Lower lobe of right lung (tissue), 2 donors: Measurements from ENCODE around the gene TMEM117. TPM values are rescaled to one million over a fixed set of nuclear protein-coding genes. Genes with fewer than 3 reads are reported as not detected.

Experiments used
- ATAC-seq, 2 donors: fragments of 200-7000 bp; cut with Tn5 transposase; one replicate each; pipeline ENCODE4 v1.9.1; 2020 to 2022; ENCODE audit warnings: mild to moderate bottlenecking in 2 of 2, moderate library complexity in 2 of 2
- DNase-seq: peaks from one replicate; pipeline ENCODE4 v3.0.0-alpha.2; 2020
- H3K27ac ChIP-seq: fragments of 200-600 bp; one replicate; pipeline ENCODE4 v1.8.0; 2022
- H3K27me3 ChIP-seq: fragments of 200-600 bp; one replicate; pipeline ENCODE4 v1.8.0; 2022; ENCODE audit warnings: low read depth
- H3K36me3 ChIP-seq: fragments of 200-600 bp; one replicate; pipeline ENCODE4 v1.8.0; 2022; ENCODE audit warnings: mild to moderate bottlenecking
- H3K4me1 ChIP-seq: fragments of 200-600 bp; one replicate; pipeline ENCODE4 v1.8.0; 2022
- H3K4me3 ChIP-seq: fragments of 200-600 bp; one replicate; pipeline ENCODE4 v1.8.0; 2022; ENCODE audit warnings: mild to moderate bottlenecking
- H3K9me3 ChIP-seq: fragments of 200-600 bp; one replicate; pipeline ENCODE4 v1.8.0; 2022
- intact Hi-C: fragments of 100-400 bp; cut with DNase I; formaldehyde crosslinking; loops from one replicate; pipeline ENCODE4 v1.11.0; 2022
- total RNA-seq: library from RNA; stranded (reverse); fragmentation: NEBNext Ultra II Directional; extraction: Animal tissue kit (Norgen Biotek cat#: 25700); gene quantifications from one replicate; pipeline ENCODE4 v1.2.1, GENCODE V29; 2021
- TF ChIP-seq, protein P1 (sequence below): fragments of 200-600 bp; IDR thresholded peaks from one replicate; pipeline ENCODE4 v1.8.0; 2022; ENCODE audit warnings: antibody characterized with exemption, mild to moderate bottlenecking
- donor health status: DM: no; HTN: yes; CAD: no; lungs with severe emphysema.

The TMEM117 gene
- total RNA-seq, 1 donor from 2014 or later, result 4.5 TPM

DNA sequence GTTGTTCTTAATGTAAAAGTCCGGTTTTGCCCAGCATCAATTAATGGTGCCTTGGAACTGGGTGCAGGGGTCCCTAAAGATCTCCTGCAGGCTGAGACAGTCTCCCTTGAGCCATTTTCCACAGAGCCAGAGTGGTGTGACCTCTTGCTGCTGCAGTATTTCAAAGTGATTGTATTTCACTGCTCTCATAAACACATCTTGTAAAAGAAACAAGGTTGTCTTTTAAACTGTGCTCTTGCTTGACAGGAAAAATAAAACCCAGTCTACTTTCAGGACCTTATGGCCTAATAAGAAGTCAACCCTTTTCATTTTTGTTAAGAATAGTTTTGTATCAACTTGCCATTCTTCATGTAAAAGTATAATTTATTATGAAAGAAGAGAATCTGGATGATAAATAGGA, 44.7 kb downstream of the TMEM117 start:
- Histone ChIP-seq H3K27me3 (no peaks in the 10 kb centered on the region), H3K36me3 (no peaks in the 10 kb centered on the region), H3K27ac (no peak overlapping the region), H3K9me3 (no peaks in the 10 kb centered on the region), H3K4me3 (no peak overlapping the region), H3K4me1 (no peaks in the 10 kb centered on the region)
- intact Hi-C loops, result no loop called here
- DNase-seq, result no peak
- ATAC-seq, result no peak
- TF ChIP-seq, protein P1, sequence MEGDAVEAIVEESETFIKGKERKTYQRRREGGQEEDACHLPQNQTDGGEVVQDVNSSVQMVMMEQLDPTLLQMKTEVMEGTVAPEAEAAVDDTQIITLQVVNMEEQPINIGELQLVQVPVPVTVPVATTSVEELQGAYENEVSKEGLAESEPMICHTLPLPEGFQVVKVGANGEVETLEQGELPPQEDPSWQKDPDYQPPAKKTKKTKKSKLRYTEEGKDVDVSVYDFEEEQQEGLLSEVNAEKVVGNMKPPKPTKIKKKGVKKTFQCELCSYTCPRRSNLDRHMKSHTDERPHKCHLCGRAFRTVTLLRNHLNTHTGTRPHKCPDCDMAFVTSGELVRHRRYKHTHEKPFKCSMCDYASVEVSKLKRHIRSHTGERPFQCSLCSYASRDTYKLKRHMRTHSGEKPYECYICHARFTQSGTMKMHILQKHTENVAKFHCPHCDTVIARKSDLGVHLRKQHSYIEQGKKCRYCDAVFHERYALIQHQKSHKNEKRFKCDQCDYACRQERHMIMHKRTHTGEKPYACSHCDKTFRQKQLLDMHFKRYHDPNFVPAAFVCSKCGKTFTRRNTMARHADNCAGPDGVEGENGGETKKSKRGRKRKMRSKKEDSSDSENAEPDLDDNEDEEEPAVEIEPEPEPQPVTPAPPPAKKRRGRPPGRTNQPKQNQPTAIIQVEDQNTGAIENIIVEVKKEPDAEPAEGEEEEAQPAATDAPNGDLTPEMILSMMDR, result no peak

DNA sequence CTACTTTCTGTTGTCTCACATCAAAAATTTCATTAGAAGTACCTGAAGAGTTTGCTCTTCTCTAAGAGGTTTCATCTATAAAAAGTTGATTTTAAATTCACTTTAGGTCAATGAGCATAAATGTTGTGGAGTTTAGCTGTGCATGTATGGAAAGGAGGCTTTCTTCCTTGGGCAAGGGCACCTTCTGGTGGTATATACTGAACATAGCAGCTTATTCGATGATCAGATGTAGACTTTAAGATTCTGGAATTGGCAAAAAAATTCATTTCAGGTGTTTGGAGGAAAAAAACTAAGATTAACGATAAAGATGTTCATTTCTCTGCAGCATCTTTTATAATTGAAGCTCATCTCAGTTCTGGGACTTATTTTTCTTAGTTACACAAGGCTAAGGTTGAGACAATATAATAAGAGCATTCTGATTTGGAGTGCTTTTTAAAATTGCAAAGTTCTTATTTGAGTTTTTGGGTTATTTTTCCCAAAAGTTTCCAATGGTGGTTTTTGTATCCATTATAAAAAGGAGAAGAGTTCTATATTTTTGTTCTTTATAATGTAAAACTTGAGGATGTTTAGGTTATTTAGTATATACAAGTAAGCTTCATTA, 46.8 kb downstream of the TMEM117 start:
- intact Hi-C loops, result no loop called here
- DNase-seq (no peak), ATAC-seq (peak; percentile 83 to 90)
- Histone ChIP-seq H3K36me3 (no peaks in the 10 kb centered on the region), H3K9me3 (no peaks in the 10 kb centered on the region), H3K27me3 (no peaks in the 10 kb centered on the region), H3K4me3 (no peak overlapping the region), H3K27ac (no peak overlapping the region), H3K4me1 (no peaks in the 10 kb centered on the region)
- TF ChIP-seq, protein P1, result peak; percentile 79

- H3K4me3 ChIP-seq, result no peak overlapping the region
- no peak for ATAC-seq
- H3K27me3 ChIP-seq, result no peaks in the 10 kb centered on the region
- intact Hi-C loops, result no loop called here
- DNase-seq, result no peak
- no peaks in the 10 kb centered on the region for H3K36me3 ChIP-seq
- TF ChIP-seq, protein P1, result no peak
- no peaks in the 10 kb centered on the region for H3K9me3 ChIP-seq
- no peak overlapping the region for H3K27ac ChIP-seq
- H3K4me1 ChIP-seq, result no peaks in the 10 kb centered on the region
These were observed 47.4 kb downstream of the TMEM117 start for GRCh38 chr12:43883311-43883710.

DNA sequence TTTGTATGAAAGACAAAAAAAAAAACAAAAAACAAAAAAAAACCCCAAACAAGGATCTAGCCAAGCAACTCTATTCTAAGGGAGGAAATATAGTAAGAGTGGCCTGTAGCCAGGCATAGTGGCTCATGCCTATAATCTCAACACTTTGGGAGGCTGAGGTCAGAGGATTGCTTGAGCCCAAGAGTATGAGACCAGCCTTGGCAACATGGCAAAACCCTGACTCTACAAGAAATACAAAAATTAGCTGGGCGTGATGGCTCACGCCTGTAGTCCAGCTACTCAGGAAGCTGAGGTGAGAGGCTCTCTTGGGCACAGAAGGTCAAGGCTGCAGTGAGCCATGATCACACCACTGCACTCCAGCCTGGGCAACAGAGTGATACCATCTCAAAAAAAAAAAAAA, 47.9 kb downstream of the TMEM117 start:
- ATAC-seq, result no peak
- TF ChIP-seq, protein P1, result no peak
- DNase-seq, result no peak
- Histone ChIP-seq H3K36me3 (no peaks in the 10 kb centered on the region), H3K4me1 (no peaks in the 10 kb centered on the region), H3K4me3 (no peak overlapping the region), H3K27me3 (no peaks in the 10 kb centered on the region), H3K9me3 (no peaks in the 10 kb centered on the region), H3K27ac (no peak overlapping the region)
- intact Hi-C loops, result no loop called here

DNA sequence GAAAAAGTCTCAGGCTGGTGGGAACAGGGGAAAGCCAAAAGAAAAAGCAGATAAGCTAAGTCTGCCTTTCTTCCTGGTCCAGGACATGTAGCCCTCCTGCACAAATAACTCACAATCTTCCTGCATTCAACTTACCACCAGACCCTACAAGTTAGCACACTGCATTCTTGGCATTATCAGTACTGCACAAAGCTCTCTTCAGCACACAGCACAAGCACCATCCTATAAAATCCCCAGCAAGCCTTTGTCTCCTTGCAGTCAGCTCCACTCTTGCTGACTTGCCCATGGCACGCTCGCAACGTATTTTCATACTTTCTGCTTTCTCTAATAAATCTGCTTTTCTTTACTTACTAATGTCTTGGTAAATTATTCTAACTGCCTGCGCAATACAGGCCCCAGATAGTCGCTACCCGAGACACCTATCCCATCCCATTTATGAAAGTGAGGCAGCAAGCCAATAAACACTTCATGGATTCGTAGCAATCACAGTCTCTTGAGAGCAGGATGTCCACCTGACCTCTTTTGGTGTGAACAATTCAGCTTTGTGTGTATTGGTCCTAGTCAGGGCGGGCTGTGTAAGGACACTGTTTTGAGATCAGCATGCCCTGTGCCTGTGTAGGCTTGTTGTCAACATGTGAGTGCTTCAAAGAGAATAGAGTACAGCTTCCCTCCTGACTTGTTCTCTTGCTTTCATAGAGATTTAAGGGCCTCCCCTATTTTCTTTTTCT, 49.0 kb downstream of the TMEM117 start:
- no peak for DNase-seq
- Histone ChIP-seq H3K36me3 (no peaks in the 10 kb centered on the region), H3K27ac (no peak overlapping the region), H3K9me3 (no peaks in the 10 kb centered on the region), H3K4me1 (no peaks in the 10 kb centered on the region), H3K27me3 (no peaks in the 10 kb centered on the region), H3K4me3 (no peak overlapping the region)
- intact Hi-C loops, result no loop called here
- TF ChIP-seq, protein P1, result no peak
- ATAC-seq, result no peak
